Stimulated activated naive CD4-positive, alpha-beta T cell (primary cell): ENCODE results near the gene DDX53.

Source experiments
- DNase-seq, 6 experiments: peaks; one replicate each; lab custom pipeline; 2025; lab: John Stamatoyannopoulos, UW

The DDX53 gene

GRCh38 chrX:23048806-23049573, 49.2 kb downstream of the DDX53 start:
- no peak for DNase-seq

GRCh38 chrX:23052324-23052723, 52.6 kb downstream of the DDX53 start:
- DNase-seq = no peak
